GM18520 (cell line): ENCODE measurements around the gene COPB1.
"Not testable (repeated sequence)": the region's sequence is repeated elsewhere in the genome, so short reads cannot be mapped to it uniquely, and the experiment has no call there.

Source experiments
- ATAC-seq: cut with Tn5 transposase; IDR thresholded peaks from one replicate; pipeline ENCODE4 v1.9.1; 2021; ENCODE audit not compliant: unreplicated experiment

Gene COPB1

DNA sequence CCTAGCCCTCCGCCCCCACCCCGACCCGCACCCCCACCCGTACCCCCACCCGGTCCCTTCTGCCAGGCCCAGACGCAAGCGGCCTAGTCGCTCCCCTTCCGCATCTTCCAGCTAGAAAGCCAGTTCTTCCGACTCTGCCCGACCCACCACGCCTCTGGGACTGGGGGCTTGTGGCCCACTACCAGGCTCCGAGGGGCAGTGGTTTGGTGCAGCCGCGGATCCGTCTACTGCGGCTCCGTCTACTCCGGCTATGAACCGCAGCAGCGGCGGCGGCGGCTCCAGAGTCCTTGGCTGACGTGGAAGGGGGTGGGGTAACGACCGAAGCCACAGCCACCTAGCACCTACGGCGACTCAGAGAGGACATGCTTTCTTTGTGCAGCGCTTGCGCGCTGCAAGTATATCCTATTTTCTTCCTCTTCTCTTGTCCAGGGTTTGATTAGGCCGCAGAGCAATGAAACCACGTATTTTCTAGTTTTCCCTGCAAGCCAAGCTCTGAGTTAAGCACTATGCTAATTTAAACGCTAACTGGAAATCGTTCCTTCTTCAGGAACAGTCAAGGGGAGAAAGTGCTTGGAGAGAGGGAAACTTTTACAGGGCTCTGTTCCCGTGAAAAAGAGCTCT lies at the start of gene COPB1:
Gene COPB1, minus strand, starts transcription at position 252 of the 621 bp plus-strand sequence. CDS start 883 bp downstream, outside the sequence.
- ATAC-seq, result peak; percentile 81

DNA sequence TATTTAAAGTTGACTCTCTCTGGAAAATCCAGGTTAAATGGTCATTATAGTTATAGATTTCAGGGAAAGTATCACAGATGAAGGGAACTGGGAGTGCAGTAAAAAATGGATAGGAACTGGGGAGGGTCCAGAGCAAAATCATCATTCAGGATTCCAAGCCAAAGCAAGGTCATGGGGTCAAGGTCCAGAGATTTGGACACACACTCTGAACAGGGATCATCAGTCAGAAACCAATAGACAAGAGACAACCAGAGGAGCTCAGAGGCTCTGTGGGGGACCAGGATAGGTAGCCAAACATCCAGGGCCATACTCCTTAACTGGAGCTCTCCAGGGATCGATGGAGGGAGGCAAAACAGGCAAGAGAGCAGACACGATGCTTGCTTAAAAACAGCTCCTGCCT lies 47.8 kb upstream of the COPB1 start:
- no peak for ATAC-seq

DNA sequence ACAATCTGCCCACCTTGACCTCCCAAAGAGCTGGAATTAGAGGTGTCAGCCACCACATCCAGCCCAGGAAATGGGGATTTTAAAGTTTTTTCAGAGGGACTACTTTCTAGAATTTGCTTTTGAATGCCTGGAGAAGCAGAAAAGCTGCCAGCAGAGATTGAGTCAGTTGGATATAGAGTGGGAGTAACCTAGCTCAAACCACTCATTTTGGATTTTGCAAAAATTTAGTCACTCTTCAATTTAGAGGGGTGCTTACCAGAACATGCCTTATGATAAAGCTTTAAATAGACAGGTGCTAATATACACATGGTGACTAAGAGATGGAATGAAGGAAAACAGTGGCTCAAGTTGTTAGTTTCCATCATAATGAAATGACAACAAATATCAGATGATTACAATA lies 47.1 kb upstream of the COPB1 start:
- no peak for ATAC-seq

DNA sequence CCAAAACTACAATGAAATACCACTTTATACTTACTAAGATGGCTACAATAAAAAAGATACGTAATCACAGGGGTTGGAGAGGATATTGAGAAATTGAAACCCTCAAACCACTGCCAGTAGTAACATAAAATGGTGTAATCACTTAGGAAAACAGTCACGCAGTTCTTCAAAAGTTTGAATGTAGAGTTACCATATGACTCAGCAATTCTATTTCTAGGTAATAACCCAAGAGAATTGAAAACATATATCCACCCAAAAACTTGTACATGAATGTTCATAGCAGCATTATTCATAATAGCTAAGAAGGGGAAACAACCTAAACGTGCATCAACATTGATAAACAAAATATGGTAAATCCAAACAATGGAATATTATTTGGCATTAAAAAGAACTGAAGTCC lies 45.0 kb upstream of the COPB1 start:
- ATAC-seq, result peak; percentile 81

DNA sequence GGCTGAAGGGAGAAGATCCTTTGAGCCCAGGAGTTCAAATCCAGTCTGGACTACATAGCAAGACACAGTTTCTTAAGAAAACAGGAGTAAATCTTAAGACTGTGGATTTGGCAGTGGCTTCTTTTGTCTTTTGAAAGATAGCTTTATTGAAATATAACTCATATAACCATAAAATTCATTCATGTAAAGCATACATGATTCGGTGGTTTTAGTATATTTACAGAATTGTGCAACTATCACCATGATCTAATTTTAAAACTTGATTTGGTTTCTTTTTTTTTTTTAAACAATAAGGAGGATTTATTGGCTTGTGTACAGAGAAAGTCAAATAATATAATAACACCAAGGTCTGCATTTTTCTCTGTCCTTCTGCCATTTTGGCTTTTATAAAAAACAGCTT lies 43.6 kb upstream of the COPB1 start:
- no peak for ATAC-seq

- ATAC-seq, result no peak
Observed at GRCh38 chr11:14542324-14542723, 42.7 kb upstream of the COPB1 start.

DNA sequence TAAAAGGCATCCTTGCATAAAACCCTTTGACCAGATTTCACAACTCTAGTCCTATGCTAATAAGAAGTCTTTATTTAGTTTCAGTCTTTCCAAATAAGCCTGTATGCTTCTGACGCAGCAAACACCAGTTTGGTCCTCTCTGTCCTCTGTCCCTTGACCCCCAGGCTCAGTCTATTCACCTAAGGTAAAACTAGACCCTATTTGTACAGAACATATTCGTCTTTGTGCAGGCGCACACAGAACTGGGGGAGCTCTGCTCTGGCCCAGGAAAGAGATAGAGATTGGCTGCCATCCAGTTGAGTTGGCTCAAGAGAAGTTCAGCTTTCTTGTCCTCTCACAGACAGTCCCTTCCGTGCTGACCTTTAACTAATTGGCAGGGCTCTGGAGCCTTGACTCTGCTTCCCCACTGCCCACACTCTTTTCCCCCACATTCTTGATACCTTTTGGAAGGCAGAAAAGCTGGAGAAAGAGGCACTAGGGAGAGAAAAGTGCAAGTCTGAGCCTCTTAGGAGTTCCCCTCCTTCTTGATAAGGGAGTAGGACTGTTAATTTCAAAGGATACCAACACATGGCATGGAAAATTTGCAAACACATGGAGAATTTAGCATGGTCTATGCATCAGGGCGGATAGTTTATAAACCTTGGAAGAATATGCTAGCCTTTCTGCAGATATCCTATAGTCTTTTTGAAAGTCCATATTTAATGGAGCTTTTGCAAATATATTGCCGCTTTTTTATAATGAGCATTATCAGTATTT lies 41.8 kb upstream of the COPB1 start:
- ATAC-seq, result no peak

- ATAC-seq, result no peak
Observed at GRCh38 chr11:14539982-14540421, 40.4 kb upstream of the COPB1 start.

GRCh38 chr11:14538926-14539554 lies 39.4 kb upstream of the COPB1 start:
- no peak for ATAC-seq

DNA sequence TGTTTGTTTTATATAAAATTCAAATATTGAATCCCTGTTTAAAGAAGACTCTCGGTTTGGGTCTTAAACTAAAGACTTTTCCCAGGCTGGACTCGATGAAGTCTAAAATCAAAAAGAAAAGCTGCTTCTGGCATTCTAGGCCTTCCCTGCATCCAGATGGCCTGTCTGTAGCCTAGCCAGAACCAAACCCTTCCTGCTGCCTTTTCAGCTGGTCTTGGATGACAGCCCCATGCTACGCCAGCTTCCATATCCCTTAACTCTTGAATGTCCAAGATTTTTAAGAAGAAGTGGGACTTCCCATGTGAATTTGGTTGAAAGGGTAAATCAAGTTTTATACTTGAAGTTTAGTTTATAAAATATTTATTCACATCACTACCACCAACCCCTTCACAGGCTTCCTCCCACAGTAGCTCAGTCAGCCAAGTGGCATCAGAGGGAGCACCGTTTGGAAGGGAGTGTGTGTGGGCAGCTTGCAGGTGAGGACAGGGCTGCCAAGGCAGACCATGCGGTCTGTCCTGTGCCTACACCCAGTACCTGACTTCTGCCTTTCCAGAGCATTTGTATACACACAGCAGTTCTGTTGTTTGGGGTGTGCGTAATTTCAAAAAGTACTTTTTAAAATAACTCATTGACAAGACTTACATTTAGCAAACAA lies 38.8 kb upstream of the COPB1 start:
- ATAC-seq, result no peak

DNA sequence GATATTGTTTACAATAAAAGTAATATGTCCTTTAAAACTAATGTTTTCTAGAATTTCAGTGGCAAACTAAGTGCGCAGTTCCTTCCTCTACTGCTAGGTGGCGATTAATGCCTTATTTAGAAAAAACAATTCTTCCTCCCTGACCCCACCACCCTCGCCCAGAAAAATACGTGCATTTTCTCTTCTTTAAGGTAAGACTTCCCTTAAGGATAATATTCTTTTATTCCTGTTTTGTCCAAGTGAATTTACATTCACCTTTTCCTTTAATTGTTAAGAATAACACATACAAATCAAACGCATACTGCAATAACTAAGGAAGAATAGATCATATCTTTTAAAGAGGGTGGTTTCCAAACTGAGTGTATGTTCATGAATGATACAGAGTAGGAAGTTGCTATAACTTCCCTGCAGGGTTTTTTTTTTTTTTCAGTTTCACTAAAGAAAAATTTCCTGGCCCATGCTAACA lies 37.6 kb upstream of the COPB1 start:
- no peak for ATAC-seq

DNA sequence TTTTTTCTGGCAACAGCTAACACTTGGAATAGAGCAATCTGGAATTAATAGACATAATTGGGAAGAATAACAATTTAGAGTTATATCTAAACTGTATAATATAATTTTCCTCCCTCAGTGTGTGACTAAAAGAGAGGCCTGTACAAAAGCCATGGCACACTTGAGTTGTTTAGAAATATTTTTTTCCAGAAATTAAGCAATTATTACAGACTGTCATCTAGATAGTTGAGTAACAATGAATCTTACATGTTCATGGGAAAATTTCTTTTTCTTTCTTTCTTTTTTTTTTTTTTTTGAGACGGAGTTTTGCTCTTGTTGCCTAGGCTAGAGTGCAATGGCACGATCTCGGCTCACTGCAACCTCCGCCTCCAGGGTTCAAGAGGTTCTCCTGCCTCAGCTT lies 35.6 kb upstream of the COPB1 start:
- not testable (repeated sequence) for ATAC-seq

DNA sequence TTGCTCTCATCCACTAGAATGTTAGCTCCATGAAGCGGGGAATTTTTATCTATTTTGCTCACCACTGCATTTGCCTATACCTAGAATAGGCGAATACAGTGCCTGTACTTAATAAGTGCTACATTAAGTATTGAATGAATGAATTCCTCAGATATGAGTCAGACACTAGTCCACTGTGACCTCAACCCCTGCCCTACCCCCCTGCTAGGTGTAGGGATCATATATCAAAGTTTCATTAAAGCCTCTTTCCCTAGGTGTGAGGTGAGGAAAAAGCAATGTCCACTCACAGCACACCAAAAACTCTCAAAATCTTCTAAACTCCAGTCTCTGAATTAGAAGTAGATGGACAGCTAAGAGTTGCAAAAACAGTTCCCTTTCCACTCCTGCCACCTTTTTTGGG lies 30.3 kb upstream of the COPB1 start:
- ATAC-seq, result no peak

- no peak for ATAC-seq
Observed at GRCh38 chr11:14529321-14529720, 29.7 kb upstream of the COPB1 start.

DNA sequence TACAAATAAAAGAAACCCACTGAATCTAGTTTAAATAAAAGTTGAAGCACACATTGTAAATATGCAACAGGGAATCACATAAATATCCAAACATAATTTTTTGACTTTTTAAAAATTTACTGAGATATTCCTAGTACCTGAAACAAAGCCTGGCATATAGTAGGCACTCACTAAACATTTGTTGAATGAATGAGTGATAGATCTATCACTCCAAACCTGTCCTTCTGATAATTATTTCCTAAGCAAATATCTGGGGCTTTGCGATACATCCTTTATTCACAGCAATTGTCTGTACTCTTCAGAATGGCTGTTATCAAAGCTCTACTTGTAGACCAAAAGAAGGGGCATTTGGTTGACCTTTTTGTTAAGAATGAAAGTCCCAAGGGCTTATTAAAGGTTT lies 23.2 kb upstream of the COPB1 start:
- ATAC-seq, result no peak

DNA sequence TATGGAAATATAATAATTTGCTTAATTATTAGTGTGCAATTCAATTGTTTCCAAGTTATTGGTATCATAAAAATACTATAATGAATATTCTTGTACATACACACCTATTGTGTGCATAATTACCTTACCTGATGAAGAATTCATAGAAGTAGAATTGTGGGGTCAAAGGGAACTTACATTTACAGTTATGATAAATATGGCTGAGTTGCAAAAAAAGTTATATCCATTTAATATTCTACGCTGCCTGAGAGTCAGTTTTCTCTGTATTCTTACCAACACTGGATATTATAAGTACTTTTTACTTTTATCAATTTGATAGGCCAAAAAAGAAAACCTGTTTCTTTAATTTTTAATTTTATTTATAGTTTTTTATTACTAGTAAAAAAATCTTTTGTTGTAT lies 22.6 kb upstream of the COPB1 start:
- no peak for ATAC-seq

GRCh38 chr11:14520747-14521151 lies 21.1 kb upstream of the COPB1 start:
- no peak for ATAC-seq

DNA sequence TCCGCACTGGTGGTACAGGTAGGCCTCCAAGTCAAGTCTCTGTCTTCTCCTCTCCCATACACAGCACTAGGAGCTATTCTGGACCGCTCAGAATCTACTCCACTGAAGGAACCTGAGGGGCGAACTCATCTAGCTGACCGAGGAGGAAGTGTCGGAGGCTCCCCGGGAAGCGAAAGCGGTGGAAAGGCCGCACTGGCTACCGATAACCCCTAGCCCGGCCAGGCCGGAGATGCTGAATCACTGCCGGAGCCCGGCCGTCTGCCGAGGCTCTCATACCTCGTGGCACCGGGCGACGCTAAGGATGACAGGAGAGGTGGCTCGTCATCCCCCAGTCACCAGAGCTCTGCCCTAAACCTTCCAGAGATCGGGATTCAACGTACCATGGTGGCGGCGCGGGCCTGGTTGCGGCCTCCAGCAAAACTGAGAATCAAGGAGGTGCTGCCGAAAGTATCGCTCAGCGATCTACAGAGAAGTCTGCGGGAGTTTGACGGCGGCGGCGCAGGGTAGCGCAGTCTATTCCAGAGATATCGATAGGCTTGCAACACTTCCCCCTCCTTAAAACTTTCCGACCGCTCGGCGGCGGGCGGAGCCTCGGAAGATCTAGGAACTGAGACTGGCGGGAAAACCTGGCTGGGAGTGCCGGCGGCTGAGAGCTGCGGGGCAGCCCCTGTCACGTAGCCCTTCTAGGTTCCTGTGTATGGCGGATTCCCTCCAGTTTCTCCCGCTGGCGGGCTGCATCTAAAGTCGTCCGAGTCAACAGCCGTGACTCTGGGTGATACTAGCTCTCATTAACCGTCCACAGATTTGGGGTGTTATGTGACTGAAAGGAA lies 20.5 kb upstream of the COPB1 start, which contains the start of gene PSMA1:
Gene PSMA1, minus strand, starts transcription at position 470 of the 830 bp plus-strand sequence. Its CDS starts 87 bp downstream, at position 383.
- peak; percentile 92 for ATAC-seq

GRCh38 chr11:14519597-14519916 lies 19.9 kb upstream of the COPB1 start:
- peak; percentile 1 for ATAC-seq

DNA sequence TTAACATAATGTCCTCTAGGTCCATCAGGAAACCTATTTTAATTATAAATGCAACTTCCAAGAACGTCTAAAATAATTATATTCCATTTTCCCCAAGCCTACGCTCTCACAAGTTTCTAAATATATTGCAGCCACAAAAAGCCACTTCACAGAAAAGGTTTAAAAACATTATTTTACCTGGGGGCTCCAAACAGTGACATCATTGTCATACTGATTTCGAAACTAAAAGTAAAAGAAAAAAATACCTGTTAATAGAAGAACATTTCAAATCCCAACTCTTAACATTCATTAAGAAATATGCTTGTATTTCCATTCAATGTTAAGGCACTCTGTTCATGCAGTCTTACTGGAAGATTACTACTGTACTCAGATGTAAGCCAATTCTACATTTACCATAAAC lies 19.2 kb upstream of the COPB1 start:
- ATAC-seq, result no peak

DNA sequence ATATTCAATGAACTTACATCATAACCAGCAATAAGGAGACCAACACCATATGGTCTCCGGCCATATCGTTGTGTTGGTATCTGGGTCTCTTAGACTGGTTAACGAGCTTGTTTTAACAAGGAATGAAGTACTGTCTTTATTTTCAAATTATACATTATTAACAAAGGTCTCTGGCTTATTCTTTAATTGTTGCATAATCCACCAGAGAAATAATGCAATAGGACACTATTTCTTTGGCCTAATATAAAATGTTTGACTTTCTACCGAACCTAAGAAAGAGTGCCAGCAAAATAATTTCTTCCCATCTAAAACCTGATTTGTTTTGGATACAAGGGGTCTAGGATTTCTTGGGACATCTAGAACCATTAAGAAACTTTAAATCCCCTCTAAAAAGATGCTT lies 14.2 kb upstream of the COPB1 start:
- ATAC-seq, result no peak
